ENCODE data around the gene DIO1. TPM values are rescaled to one million over a fixed set of nuclear protein-coding genes. Genes with fewer than 3 reads are reported as not detected.

DIO1 gene
- total RNA-seq, 1 experiment from 2014 or later, result 0.28 TPM

DNA sequence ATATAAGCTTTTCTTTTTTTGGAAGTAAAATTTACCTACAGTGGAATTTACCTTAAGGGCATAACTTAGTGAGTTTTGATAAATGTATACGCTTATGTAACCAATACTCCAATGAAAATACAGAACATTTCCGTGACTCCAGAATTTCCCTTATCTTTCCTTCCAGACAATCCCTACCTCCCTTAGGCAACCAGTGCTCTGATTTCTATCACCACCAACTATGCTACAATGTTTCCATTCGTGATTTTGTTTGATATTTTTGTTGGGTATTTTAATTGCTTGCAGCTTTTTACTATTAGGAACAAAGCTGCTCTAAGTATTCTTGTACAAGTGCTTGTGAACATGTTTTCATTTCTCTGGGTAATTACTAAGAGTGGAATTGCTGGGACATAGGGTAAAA, 36.9 kb downstream of the DIO1 start:
- TF ChIP-seq, protein P1, sequence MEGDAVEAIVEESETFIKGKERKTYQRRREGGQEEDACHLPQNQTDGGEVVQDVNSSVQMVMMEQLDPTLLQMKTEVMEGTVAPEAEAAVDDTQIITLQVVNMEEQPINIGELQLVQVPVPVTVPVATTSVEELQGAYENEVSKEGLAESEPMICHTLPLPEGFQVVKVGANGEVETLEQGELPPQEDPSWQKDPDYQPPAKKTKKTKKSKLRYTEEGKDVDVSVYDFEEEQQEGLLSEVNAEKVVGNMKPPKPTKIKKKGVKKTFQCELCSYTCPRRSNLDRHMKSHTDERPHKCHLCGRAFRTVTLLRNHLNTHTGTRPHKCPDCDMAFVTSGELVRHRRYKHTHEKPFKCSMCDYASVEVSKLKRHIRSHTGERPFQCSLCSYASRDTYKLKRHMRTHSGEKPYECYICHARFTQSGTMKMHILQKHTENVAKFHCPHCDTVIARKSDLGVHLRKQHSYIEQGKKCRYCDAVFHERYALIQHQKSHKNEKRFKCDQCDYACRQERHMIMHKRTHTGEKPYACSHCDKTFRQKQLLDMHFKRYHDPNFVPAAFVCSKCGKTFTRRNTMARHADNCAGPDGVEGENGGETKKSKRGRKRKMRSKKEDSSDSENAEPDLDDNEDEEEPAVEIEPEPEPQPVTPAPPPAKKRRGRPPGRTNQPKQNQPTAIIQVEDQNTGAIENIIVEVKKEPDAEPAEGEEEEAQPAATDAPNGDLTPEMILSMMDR (IDR thresholded peaks at IDR 0.05), result no peak
- TF ChIP-seq TCF7L2 (IDR thresholded peaks at IDR 0.05; ENCODE audit: low read depth, low read length) (no peak), SIN3A (IDR thresholded peaks at IDR 0.05; ENCODE audit: borderline replicate concordance, insufficient read depth, low read depth, low read length) (no peak), POLR2AphosphoS5 (IDR thresholded peaks at IDR 0.05; ENCODE audit: low read depth, low read length) (no peak)
- TF ChIP-seq, protein P2, sequence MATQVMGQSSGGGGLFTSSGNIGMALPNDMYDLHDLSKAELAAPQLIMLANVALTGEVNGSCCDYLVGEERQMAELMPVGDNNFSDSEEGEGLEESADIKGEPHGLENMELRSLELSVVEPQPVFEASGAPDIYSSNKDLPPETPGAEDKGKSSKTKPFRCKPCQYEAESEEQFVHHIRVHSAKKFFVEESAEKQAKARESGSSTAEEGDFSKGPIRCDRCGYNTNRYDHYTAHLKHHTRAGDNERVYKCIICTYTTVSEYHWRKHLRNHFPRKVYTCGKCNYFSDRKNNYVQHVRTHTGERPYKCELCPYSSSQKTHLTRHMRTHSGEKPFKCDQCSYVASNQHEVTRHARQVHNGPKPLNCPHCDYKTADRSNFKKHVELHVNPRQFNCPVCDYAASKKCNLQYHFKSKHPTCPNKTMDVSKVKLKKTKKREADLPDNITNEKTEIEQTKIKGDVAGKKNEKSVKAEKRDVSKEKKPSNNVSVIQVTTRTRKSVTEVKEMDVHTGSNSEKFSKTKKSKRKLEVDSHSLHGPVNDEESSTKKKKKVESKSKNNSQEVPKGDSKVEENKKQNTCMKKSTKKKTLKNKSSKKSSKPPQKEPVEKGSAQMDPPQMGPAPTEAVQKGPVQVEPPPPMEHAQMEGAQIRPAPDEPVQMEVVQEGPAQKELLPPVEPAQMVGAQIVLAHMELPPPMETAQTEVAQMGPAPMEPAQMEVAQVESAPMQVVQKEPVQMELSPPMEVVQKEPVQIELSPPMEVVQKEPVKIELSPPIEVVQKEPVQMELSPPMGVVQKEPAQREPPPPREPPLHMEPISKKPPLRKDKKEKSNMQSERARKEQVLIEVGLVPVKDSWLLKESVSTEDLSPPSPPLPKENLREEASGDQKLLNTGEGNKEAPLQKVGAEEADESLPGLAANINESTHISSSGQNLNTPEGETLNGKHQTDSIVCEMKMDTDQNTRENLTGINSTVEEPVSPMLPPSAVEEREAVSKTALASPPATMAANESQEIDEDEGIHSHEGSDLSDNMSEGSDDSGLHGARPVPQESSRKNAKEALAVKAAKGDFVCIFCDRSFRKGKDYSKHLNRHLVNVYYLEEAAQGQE (IDR thresholded peaks at IDR 0.05; ENCODE audit: insufficient read depth in 1 of 2, low read depth in 2 of 2, low read length in 1 of 2), result no peak
- no TSS peak for BruUV-seq (replicated peaks)
- ChIA-PET CTCF (no interaction called here), POLR2A (no interaction called here)
- intact Hi-C loops (cut with micrococcal nuclease; ENCODE audit: unreplicated experiment), result no loop called here
- Histone ChIP-seq H3K36me3 (ENCODE audit: control insufficient read depth, insufficient read depth, low read length) (peaks cover 4% of the 10 kb centered on the region; the same call in 1 of the 2 replicates), H3K9me3 (ENCODE audit: control insufficient read depth, insufficient read depth, low read depth, low read length) (peaks cover 15% of the 10 kb centered on the region; the same call in 1 of the 2 replicates), H3K4me3 (ENCODE audit: low read depth in 2 of 2, low read length in 2 of 2) (no peak overlapping the region), H3K27ac (ENCODE audit: low read length) (no peak overlapping the region), H3K4me1 (ENCODE audit: control insufficient read depth, insufficient read depth, low read length) (no peaks in the 10 kb centered on the region), H3K27me3 (ENCODE audit: control insufficient read depth, insufficient read depth, low read length) (no peaks in the 10 kb centered on the region)
- in situ Hi-C loops (cut with HindIII; ENCODE audit: low pct_unique_long_range_greater_than_20kb, low sequenced_read_pairs), result no loop called here
- ATAC-seq, result no peak
- DNase-seq (ENCODE audit: low read depth, low spot score), result no peak

DNA sequence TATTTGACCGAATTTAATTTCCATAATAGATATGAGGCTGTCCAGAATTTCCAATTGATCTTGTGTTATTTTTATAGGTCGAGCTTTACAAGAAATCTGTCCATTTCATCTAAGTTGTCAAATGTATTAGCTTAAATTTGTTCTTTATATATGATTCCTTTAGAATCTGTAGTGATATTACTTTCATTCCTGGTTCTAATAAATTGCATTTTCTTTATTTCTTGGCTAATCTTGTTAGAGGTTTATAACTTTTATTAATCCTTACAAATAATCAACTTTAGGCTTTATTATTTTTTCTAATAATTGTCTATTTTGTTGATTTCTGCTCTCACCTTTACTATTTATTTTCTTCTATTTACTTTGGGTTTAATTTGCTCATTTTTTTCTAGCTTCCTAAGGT, 37.5 kb downstream of the DIO1 start:
- peaks cover 15% of the 10 kb centered on the region; the same call in 1 of the 2 replicates for H3K9me3 ChIP-seq (ENCODE audit: control insufficient read depth, insufficient read depth, low read depth, low read length)
- no peaks in the 10 kb centered on the region for H3K27me3 ChIP-seq (ENCODE audit: control insufficient read depth, insufficient read depth, low read length)
- H3K4me3 ChIP-seq (ENCODE audit: low read depth in 2 of 2, low read length in 2 of 2), result no peak overlapping the region
- in situ Hi-C loops (cut with HindIII; ENCODE audit: low pct_unique_long_range_greater_than_20kb, low sequenced_read_pairs) (no loop called here), intact Hi-C loops (cut with micrococcal nuclease; ENCODE audit: unreplicated experiment) (no loop called here)
- H3K4me1 ChIP-seq (ENCODE audit: control insufficient read depth, insufficient read depth, low read length), result no peaks in the 10 kb centered on the region
- no peak overlapping the region for H3K27ac ChIP-seq (ENCODE audit: low read length)
- H3K36me3 ChIP-seq (ENCODE audit: control insufficient read depth, insufficient read depth, low read length), result peaks cover 4% of the 10 kb centered on the region; the same call in 1 of the 2 replicates
- TF ChIP-seq SIN3A (IDR thresholded peaks at IDR 0.05; ENCODE audit: borderline replicate concordance, insufficient read depth, low read depth, low read length) (no peak), POLR2AphosphoS5 (IDR thresholded peaks at IDR 0.05; ENCODE audit: low read depth, low read length) (no peak), TCF7L2 (IDR thresholded peaks at IDR 0.05; ENCODE audit: low read depth, low read length) (no peak)
- TF ChIP-seq, protein P1 (IDR thresholded peaks at IDR 0.05), result no peak
- TF ChIP-seq, protein P2 (IDR thresholded peaks at IDR 0.05; ENCODE audit: insufficient read depth in 1 of 2, low read depth in 2 of 2, low read length in 1 of 2), result no peak
- BruUV-seq (replicated peaks), result no TSS peak
- ChIA-PET POLR2A (no interaction called here), CTCF (no interaction called here)
- ATAC-seq (no peak), DNase-seq (ENCODE audit: low read depth, low spot score) (no peak)

Measured in Panc1 (cell line).